H9 (cell line): ENCODE results near the gene AMACR. TPM values are rescaled to one million over a fixed set of nuclear protein-coding genes. Genes with fewer than 3 reads are reported as not detected.

Source experiments
- DNase-seq: peaks from one replicate; pipeline ENCODE4 v3.0.0-alpha.2; 2017
- H2AFZ ChIP-seq: one replicate; pipeline ENCODE4 v1.6.1; 2013; ENCODE audit warnings: mild to moderate bottlenecking, low read length, control low read depth, moderate library complexity
- H2AK5ac ChIP-seq: 2 replicates; pipeline ENCODE4 v1.6.1; 2013; ENCODE audit warnings: low read length, control low read depth, mixed read lengths; ENCODE audit not compliant: insufficient read length
- H2BK120ac ChIP-seq: one replicate; pipeline ENCODE4 v1.6.1; 2013; ENCODE audit warnings: low read depth, mild to moderate bottlenecking, low read length, control low read depth, inconsistent platforms; ENCODE audit not compliant: poor library complexity, severe bottlenecking
- H2BK12ac ChIP-seq: 2 replicates; pipeline ENCODE4 v1.6.1; 2013; ENCODE audit warnings: low read length, control low read depth, mixed read lengths, low read depth; ENCODE audit not compliant: insufficient read length
- H2BK15ac ChIP-seq: 2 replicates; pipeline ENCODE4 v1.6.1; 2013; ENCODE audit warnings: low read depth, low read length, control low read depth
- H2BK20ac ChIP-seq: one replicate; pipeline ENCODE4 v1.6.1; 2013; ENCODE audit warnings: low read depth, mild to moderate bottlenecking, low read length, control low read depth, inconsistent platforms; ENCODE audit not compliant: poor library complexity, severe bottlenecking
- H2BK5ac ChIP-seq: 2 replicates; pipeline ENCODE4 v1.6.1; 2013; ENCODE audit warnings: low read length, control low read depth, mixed read lengths; ENCODE audit not compliant: insufficient read length
- H3K14ac ChIP-seq: 2 replicates; pipeline ENCODE4 v1.6.1; 2013; ENCODE audit warnings: low read length, control low read depth; ENCODE audit not compliant: insufficient read depth
- H3K18ac ChIP-seq: 2 replicates; pipeline ENCODE4 v1.6.1; 2013; ENCODE audit warnings: low read depth, mild to moderate bottlenecking, mixed read lengths, low read length, control low read depth; ENCODE audit not compliant: insufficient read length
- H3K23ac ChIP-seq: 2 replicates; pipeline ENCODE4 v1.6.1; 2013; ENCODE audit warnings: low read length, control low read depth, mixed read lengths, low read depth; ENCODE audit not compliant: insufficient read length
- H3K23me2 ChIP-seq: 2 replicates; pipeline ENCODE4 v1.6.1; 2013; ENCODE audit warnings: low read depth, mild to moderate bottlenecking, mixed read lengths, low read length, control low read depth; ENCODE audit not compliant: insufficient read length, poor library complexity, severe bottlenecking
- H3K27ac ChIP-seq: 2 replicates; pipeline ENCODE4 v1.5.1; 2013; ENCODE audit warnings: low read length, control low read depth, mixed read lengths, low read depth; ENCODE audit not compliant: insufficient read length
- H3K27me3 ChIP-seq: 2 replicates; pipeline ENCODE4 v1.6.1; 2013; ENCODE audit warnings: low read length, control low read depth, inconsistent platforms; ENCODE audit not compliant: insufficient read depth
- H3K4ac ChIP-seq: 2 replicates; pipeline ENCODE4 v1.6.1; 2013; ENCODE audit warnings: low read depth, mild to moderate bottlenecking, control low read depth, inconsistent platforms, low read length, moderate library complexity
- H3K4me1 ChIP-seq: 2 replicates; pipeline ENCODE4 v1.6.1; 2013; ENCODE audit warnings: low read length, control low read depth, inconsistent platforms; ENCODE audit not compliant: insufficient read depth
- H3K4me2 ChIP-seq: 2 replicates; pipeline ENCODE4 v1.6.1; 2013; ENCODE audit warnings: low read length, control low read depth, mixed read lengths; ENCODE audit not compliant: insufficient read length, insufficient read depth
- H3K56ac ChIP-seq: 2 replicates; pipeline ENCODE4 v1.6.1; 2013; ENCODE audit warnings: low read depth, mild to moderate bottlenecking, mixed read lengths, low read length, control low read depth; ENCODE audit not compliant: insufficient read length
- H3K79me1 ChIP-seq: 2 replicates; pipeline ENCODE4 v1.6.1; 2013; ENCODE audit warnings: low read depth, mild to moderate bottlenecking, moderate library complexity, low read length, control low read depth, inconsistent platforms; ENCODE audit not compliant: insufficient read depth, poor library complexity, severe bottlenecking
- H3K79me2 ChIP-seq: 2 replicates; pipeline ENCODE4 v1.6.1; 2013; ENCODE audit warnings: low read length, control low read depth, inconsistent platforms; ENCODE audit not compliant: insufficient read depth
- H3K9ac ChIP-seq: 2 replicates; pipeline ENCODE4 v1.6.1; 2013; ENCODE audit warnings: low read length, control low read depth, mixed read lengths; ENCODE audit not compliant: insufficient read length; ENCODE audit errors: extremely low read depth
- H3K9me3 ChIP-seq: one replicate; pipeline ENCODE4 v1.6.1; 2013; ENCODE audit warnings: low read depth, low read length, inconsistent platforms; ENCODE audit not compliant: control insufficient read depth
- H3T11ph ChIP-seq: one replicate; pipeline ENCODE4 v1.6.1; 2013; ENCODE audit warnings: mild to moderate bottlenecking, low read length, control low read depth, inconsistent platforms
- H4K20me1 ChIP-seq: one replicate; pipeline ENCODE4 v1.6.1; 2013; ENCODE audit not compliant: control insufficient read depth, insufficient read length, insufficient read depth
- H4K5ac ChIP-seq: 2 replicates; pipeline ENCODE4 v1.6.1; 2013; ENCODE audit warnings: low read depth, mild to moderate bottlenecking, mixed read lengths, low read length, control low read depth; ENCODE audit not compliant: insufficient read length
- H4K8ac ChIP-seq: replicated peaks from 2 replicates; pipeline ENCODE4 v1.6.1; 2013; ENCODE audit warnings: low read length, control low read depth, mixed read lengths, low read depth; ENCODE audit not compliant: insufficient read length
- H4K91ac ChIP-seq: 2 replicates; pipeline ENCODE4 v1.6.1; 2013; ENCODE audit warnings: low read depth, mild to moderate bottlenecking, moderate library complexity, mixed read lengths, low read length, control low read depth; ENCODE audit not compliant: insufficient read length
- H3K27ac Mint-ChIP-seq, 3 experiments: 2 replicates in 2 of 3; 3 replicates in 1 of 3; pipeline ENCODE4 v1.8.0; 2020 to 2021; ENCODE audit warnings: mixed read lengths in 3 of 3, mild to moderate bottlenecking in 1 of 3, moderate library complexity in 1 of 3
- H3K27me3 Mint-ChIP-seq: 2 replicates; pipeline ENCODE4 v1.8.0; 2021; ENCODE audit warnings: low read depth, mild to moderate bottlenecking, moderate library complexity, mixed read lengths
- H3K36me3 Mint-ChIP-seq, 3 experiments: 2 replicates in 2 of 3; 3 replicates in 1 of 3; pipeline ENCODE4 v1.8.0; 2020 to 2021; ENCODE audit warnings: low read depth in 3 of 3, mixed read lengths in 3 of 3; ENCODE audit not compliant: insufficient read depth in 1 of 3
- H3K4me1 Mint-ChIP-seq, 2 experiments: 2 replicates each; pipeline ENCODE4 v1.8.0; 2020; ENCODE audit warnings: mixed read lengths in 2 of 2
- H3K4me3 Mint-ChIP-seq, 2 experiments: 2 replicates in 1 of 2; 3 replicates in 1 of 2; pipeline ENCODE4 v1.8.0; 2020 to 2021; ENCODE audit warnings: mild to moderate bottlenecking in 2 of 2, mixed read lengths in 2 of 2, moderate library complexity in 1 of 2
- H3K9me3 Mint-ChIP-seq, 2 experiments: 2 replicates in 1 of 2; 3 replicates in 1 of 2; pipeline ENCODE4 v1.8.0; 2020; ENCODE audit warnings: mild to moderate bottlenecking in 2 of 2, mixed read lengths in 2 of 2, moderate library complexity in 1 of 2
- WGBS: extraction: QIAGEN DNeasy Blood & Tissue Kit; methylation state at CpG from one replicate; pipeline ENCODE4 v1.1.7; 2013; ENCODE audit warnings: missing lambda C conversion rate, low lambda C conversion rate, mixed read lengths; ENCODE audit not compliant: insufficient read length; ENCODE audit errors: extremely low coverage; 5-methylcytosine and 5-hydroxymethylcytosine counted together
- total RNA-seq: library from RNA; stranded (reverse); gene quantifications from 2 replicates; pipeline ENCODE4 v1.2.1, GENCODE V29; 2021
- TF ChIP-seq, protein P1 (sequence below): fragments of 200-600 bp; sonication (generic); conservative IDR thresholded peaks from 3 replicates; pipeline ENCODE4 v1.8.0; 2021; ENCODE audit warnings: antibody characterized with exemption, mild to moderate bottlenecking

The AMACR gene
- total RNA-seq, 1 experiment from 2014 or later, result 9.7 TPM

DNA sequence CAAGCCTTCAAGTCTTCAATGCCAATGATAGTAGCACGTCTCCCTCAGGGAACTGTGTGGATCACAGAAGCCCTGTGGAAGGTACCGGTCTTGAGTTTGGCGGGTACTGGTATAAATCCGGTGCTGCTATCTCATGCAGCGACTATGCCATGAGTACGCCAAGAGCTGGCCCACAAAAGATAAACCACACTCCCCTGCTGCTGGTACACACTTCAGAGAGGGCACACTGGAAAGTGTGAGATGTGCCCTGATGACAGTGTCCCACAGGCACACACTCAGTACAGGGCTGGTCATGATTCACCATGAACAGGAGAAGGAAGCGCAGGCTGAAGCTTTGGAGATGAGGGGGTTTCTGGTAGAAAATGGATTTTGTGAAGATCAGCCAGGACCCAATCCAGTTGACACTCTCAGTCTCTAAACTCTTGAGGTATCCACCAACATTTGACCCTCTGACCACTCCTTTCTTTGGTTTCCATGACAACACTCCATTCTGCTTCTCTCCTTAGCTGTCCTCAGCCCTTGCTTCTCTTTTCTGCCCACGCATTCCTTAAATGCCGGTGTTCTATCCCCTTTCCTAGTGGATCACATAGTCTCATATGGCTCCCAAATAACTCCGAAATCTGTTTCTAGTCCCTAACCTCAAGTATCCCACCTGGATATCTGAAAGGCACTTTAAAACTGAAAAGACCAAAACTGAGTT, 5.1 kb downstream of the AMACR start:
- Histone ChIP-seq H3K4me1 (no peaks in the 10 kb centered on the region), H3K4me2 (no peak overlapping the region), H3K23me2 (peaks cover 3% of the 10 kb centered on the region), H2BK5ac (no peak overlapping the region), H4K8ac (no peak overlapping the region), H3K4ac (no peak overlapping the region), H2AK5ac (no peak overlapping the region), H3K56ac (no peak overlapping the region), H3K14ac (no peak overlapping the region), H2BK120ac (no peak overlapping the region), H3K27me3 (no peaks in the 10 kb centered on the region), H2AFZ (no peak overlapping the region), H2BK20ac (no peak overlapping the region), H3K79me1 (no peaks in the 10 kb centered on the region), H2BK15ac (no peak overlapping the region), H3K23ac (no peak overlapping the region), H3K9ac (no peak overlapping the region), H2BK12ac (no peak overlapping the region), H3K79me2 (no peaks in the 10 kb centered on the region), H4K91ac (no peak overlapping the region), H3T11ph (no peak overlapping the region), H4K20me1 (no peaks in the 10 kb centered on the region), H3K18ac (no peak overlapping the region), H3K27ac (no peak overlapping the region), H3K9me3 (no peaks in the 10 kb centered on the region), H4K5ac (no peak overlapping the region)
- H3K9me3 Mint-ChIP-seq, result no peaks in the 10 kb centered on the region; a peak in 1 of 5 replicates
- no peak overlapping the region for H3K4me3 Mint-ChIP-seq
- TF ChIP-seq, protein P1, sequence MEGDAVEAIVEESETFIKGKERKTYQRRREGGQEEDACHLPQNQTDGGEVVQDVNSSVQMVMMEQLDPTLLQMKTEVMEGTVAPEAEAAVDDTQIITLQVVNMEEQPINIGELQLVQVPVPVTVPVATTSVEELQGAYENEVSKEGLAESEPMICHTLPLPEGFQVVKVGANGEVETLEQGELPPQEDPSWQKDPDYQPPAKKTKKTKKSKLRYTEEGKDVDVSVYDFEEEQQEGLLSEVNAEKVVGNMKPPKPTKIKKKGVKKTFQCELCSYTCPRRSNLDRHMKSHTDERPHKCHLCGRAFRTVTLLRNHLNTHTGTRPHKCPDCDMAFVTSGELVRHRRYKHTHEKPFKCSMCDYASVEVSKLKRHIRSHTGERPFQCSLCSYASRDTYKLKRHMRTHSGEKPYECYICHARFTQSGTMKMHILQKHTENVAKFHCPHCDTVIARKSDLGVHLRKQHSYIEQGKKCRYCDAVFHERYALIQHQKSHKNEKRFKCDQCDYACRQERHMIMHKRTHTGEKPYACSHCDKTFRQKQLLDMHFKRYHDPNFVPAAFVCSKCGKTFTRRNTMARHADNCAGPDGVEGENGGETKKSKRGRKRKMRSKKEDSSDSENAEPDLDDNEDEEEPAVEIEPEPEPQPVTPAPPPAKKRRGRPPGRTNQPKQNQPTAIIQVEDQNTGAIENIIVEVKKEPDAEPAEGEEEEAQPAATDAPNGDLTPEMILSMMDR, result no peak
- H3K36me3 Mint-ChIP-seq, result peaks cover 0 to 27% (median 9%) of the 10 kb centered on the region in 3 experiments; a peak in 6 of 7 replicates
- no peaks in the 10 kb centered on the region for H3K27me3 Mint-ChIP-seq
- no peak overlapping the region for H3K27ac Mint-ChIP-seq
- no peak for DNase-seq
- H3K4me1 Mint-ChIP-seq, result peaks cover 15 to 28% of the 10 kb centered on the region in 2 experiments
- WGBS, result no CpG with 5 or more reads among the region's 10 CpGs
